B cell (primary cell): ENCODE data around the gene TNNI3. TPM values are rescaled to one million over a fixed set of nuclear protein-coding genes. Genes with fewer than 3 reads are reported as not detected.
A peak's percentile ranks its signal among the peaks of the same experiment; 100 is the strongest.

Experiments
- ATAC-seq: fragments of 200-7000 bp; cut with Tn5 transposase; one replicate; pipeline ENCODE4 v1.10.0; 2021; ENCODE audit warnings: low read depth, mild to moderate bottlenecking, moderate number of reproducible peaks, moderate library complexity
- CTCF ChIA-PET: fragments of 350-600 bp; sonication (Branson Sonifier 250); formaldehyde crosslinking; loops from one replicate; lab custom pipeline; 2021; ENCODE audit warnings: antibody characterized with exemption, inconsistent platforms; lab: Charles Lee
- POLR2A ChIA-PET: fragments of 350-600 bp; sonication (Branson Sonifier 250); formaldehyde crosslinking; loops from one replicate; lab custom pipeline; 2021; ENCODE audit warnings: antibody characterized with exemption; lab: Charles Lee
- DNase-seq: peaks from one replicate; pipeline ENCODE4 v3.0.0; 2013
- H2AFZ ChIP-seq: 2 replicates; pipeline ENCODE4 v1.6.1; 2012; ENCODE audit warnings: mild to moderate bottlenecking, low read depth, low read length; ENCODE audit not compliant: insufficient read depth, poor library complexity, severe bottlenecking
- H3K27ac ChIP-seq, 2 donors: 1 replicate in 1 of 2; 2 replicates in 1 of 2; pipeline ENCODE4 v1.5.1; 2012 to 2013; ENCODE audit warnings: low read length in 2 of 2, mild to moderate bottlenecking in 2 of 2, moderate library complexity in 1 of 2
- H3K27me3 ChIP-seq, 4 experiments: fragments of 200-600 bp in 1 of 4; sonication (generic) in 1 of 4; replicated peaks in 1 of 4; 1 replicate in 2 of 4; 2 replicates in 2 of 4; pipeline versions ENCODE4 v1.6.1 to v1.7.0; 2013 to 2016; ENCODE audit warnings: low read length in 3 of 4, mild to moderate bottlenecking in 2 of 4, mixed read lengths in 1 of 4, moderate library complexity in 1 of 4; ENCODE audit not compliant: insufficient read depth in 4 of 4, control insufficient read depth in 3 of 4; ENCODE audit errors: control extremely low read depth in 1 of 4
- H3K36me3 ChIP-seq, 2 experiments: replicated peaks in 1 of 2; 1 replicate in 1 of 2; 2 replicates in 1 of 2; pipeline versions ENCODE4 v1.6.1 to v1.7.1; 2013; ENCODE audit warnings: low read length in 1 of 2; ENCODE audit not compliant: insufficient read depth in 2 of 2, control insufficient read depth in 1 of 2; ENCODE audit errors: control extremely low read depth in 1 of 2, extremely low read depth in 1 of 2
- H3K4me1 ChIP-seq, 2 donors: fragments of 200-600 bp in 1 of 2; sonication (generic) in 1 of 2; 1 replicate in 1 of 2; 2 replicates in 1 of 2; pipeline versions ENCODE4 v1.5.1 to v1.6.1; 2013 to 2017; ENCODE audit warnings: low read length in 2 of 2; ENCODE audit not compliant: control insufficient read depth in 2 of 2, insufficient read depth in 2 of 2
- H3K4me2 ChIP-seq: replicated peaks from 2 replicates; pipeline ENCODE3; 2012; ENCODE audit warnings: mild to moderate bottlenecking, low read depth, low read length; ENCODE audit not compliant: poor library complexity, severe bottlenecking
- H3K4me3 ChIP-seq, 5 experiments: fragments of 200-600 bp in 1 of 5; sonication (generic) in 1 of 5; 1 replicate in 3 of 5; 2 replicates in 2 of 5; pipeline versions ENCODE4 v1.5.1 to v1.7.0; 2011 to 2016; ENCODE audit warnings: low read length in 4 of 5, mild to moderate bottlenecking in 4 of 5, low read depth in 2 of 5, control low read depth in 1 of 5, moderate library complexity in 1 of 5; ENCODE audit not compliant: insufficient read depth in 1 of 5; ENCODE audit errors: control extremely low read depth in 1 of 5, extremely low read depth in 1 of 5
- H3K79me2 ChIP-seq: fragments of 200-600 bp; sonication (generic); one replicate; pipeline ENCODE4 v1.6.0; 2016; ENCODE audit warnings: low read length; ENCODE audit not compliant: control insufficient read depth, insufficient read depth
- H3K9ac ChIP-seq: fragments of 200-600 bp; sonication (generic); 2 replicates; pipeline ENCODE4 v1.6.1; 2017; ENCODE audit warnings: mild to moderate bottlenecking, low read length, moderate library complexity
- H3K9me3 ChIP-seq, 3 donors: one replicate each; pipeline versions ENCODE4 v1.6.1 to v1.7.1; 2013; ENCODE audit warnings: low read length in 2 of 3; ENCODE audit not compliant: control insufficient read depth in 2 of 3, insufficient read depth in 1 of 3; ENCODE audit errors: control extremely low read depth in 1 of 3
- H4K20me1 ChIP-seq: 2 replicates; pipeline ENCODE4 v1.6.0; 2012; ENCODE audit warnings: mild to moderate bottlenecking, low read length; ENCODE audit not compliant: insufficient read depth, control insufficient read depth, poor library complexity, severe bottlenecking
- H3K27ac Mint-ChIP-seq: one replicate; pipeline ENCODE4 v1.8.0; 2021; ENCODE audit warnings: mixed read lengths
- H3K27me3 Mint-ChIP-seq: one replicate; pipeline ENCODE4 v1.8.0; 2021; ENCODE audit warnings: mixed read lengths
- H3K4me1 Mint-ChIP-seq: one replicate; pipeline ENCODE4 v1.8.0; 2021; ENCODE audit warnings: mixed read lengths
- H3K4me3 Mint-ChIP-seq: one replicate; pipeline ENCODE4 v1.8.0; 2021; ENCODE audit warnings: mixed read lengths
- H3K9me3 Mint-ChIP-seq: one replicate; pipeline ENCODE4 v1.8.0; 2022; ENCODE audit warnings: mixed read lengths; ENCODE audit not compliant: insufficient read depth
- EZH2 ChIP-seq: IDR thresholded peaks from 2 replicates; pipeline ENCODE4 v1.6.1; 2012; ENCODE audit warnings: borderline replicate concordance, low read depth, mild to moderate bottlenecking, moderate library complexity, low read length; ENCODE audit not compliant: insufficient read depth, poor library complexity, severe bottlenecking
- WGBS: methylation state at CpG from one replicate; pipeline ENCODE4 v1.1.5; 2013; ENCODE audit warnings: missing lambda C conversion rate; ENCODE audit not compliant: insufficient coverage; 5-methylcytosine and 5-hydroxymethylcytosine counted together
- intact Hi-C: fragments of 100-400 bp; cut with micrococcal nuclease; formaldehyde crosslinking; loops from one replicate; pipeline ENCODE4 v1.10.0; 2022
- polyA plus RNA-seq: library from polyadenylated mRNA; depleted of rRNA; stranded (reverse); fragments of >200 nt; gene quantifications from 2 replicates; pipeline ENCODE4 v1.2.3, GENCODE V29; 2012
- total RNA-seq, 2 donors: library from RNA; stranded (reverse); fragments of 120-200 nt in 1 of 2; gene quantifications; 1 replicate in 1 of 2; 2 replicates in 1 of 2; pipeline versions ENCODE4 v1.2.3 to v1.2.4, GENCODE V29; 2013 to 2022
- TF ChIP-seq, protein P1 (sequence below): fragments of 200-600 bp; IDR thresholded peaks from one replicate; pipeline ENCODE4 v1.8.0; 2022; ENCODE audit warnings: antibody characterized with exemption, mild to moderate bottlenecking

Gene TNNI3
- total and polyA plus RNA-seq, 2 donors (not counting 1 experiment from before 2014, with no cell fraction given), result not detected

DNA sequence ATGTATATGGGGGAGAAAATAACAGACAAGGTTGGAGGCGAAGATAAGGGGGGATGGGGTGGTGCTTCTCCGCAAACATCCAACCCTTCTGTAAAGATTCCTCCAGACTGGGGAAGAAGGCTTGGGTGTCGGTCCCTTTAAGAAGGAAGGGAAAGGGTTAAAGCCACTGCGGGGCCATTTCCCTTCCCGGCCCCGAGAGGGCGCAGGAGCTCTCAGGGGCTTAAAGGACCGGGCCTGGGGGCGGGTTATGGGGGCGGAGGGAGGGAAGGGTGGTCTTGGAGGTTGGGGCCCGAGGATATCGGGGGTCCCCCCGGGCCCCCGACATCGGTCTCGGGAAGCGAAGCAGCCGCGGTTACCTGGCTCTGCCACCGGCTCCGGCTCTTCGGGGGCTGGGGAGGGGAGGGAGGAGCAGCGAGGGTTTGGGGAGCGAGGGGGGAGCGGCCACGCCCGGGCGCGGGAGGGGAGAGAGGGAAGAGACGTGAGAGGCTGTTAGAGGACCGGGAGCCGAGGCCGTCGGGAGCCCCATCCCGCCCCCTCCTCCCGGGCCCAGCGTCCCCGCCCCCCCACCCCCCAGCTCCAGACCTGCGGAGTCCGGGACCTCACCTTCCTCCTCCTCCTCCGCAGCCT lies 11.3 kb downstream of the TNNI3 start:
- Histone ChIP-seq H3K4me2 (peak overlapping the region; percentile 57), H3K79me2 (no peaks in the 10 kb centered on the region), H4K20me1 (no peaks in the 10 kb centered on the region), H3K9me3 (peaks cover 0 to 9% (median 0%) of the 10 kb centered on the region in 3 donors), H3K4me3 (no peak overlapping the region), H3K27ac (no peak overlapping the region), H3K9ac (no peak overlapping the region), H2AFZ (no peak overlapping the region), H3K36me3 (no peaks in the 10 kb centered on the region), H3K4me1 (peaks cover 16 to 19% of the 10 kb centered on the region in 2 donors), H3K27me3 (peaks cover 0 to 76% (median 34%) of the 10 kb centered on the region in 4 experiments)
- H3K27me3 Mint-ChIP-seq, result peaks cover 49% of the 10 kb centered on the region
- CTCF ChIA-PET, result interaction anchor here (0.8 kb wide), 1 partner anchor 239 kb away, joined by 3 read pairs; no protein-coding TSS in a partner anchor
- ATAC-seq, result no peak
- 2% methylated on average over 22 of the region's 41 CpGs for WGBS
- intact Hi-C loops, result no loop called here
- H3K27ac Mint-ChIP-seq, result no peak overlapping the region
- TF ChIP-seq, protein P1, sequence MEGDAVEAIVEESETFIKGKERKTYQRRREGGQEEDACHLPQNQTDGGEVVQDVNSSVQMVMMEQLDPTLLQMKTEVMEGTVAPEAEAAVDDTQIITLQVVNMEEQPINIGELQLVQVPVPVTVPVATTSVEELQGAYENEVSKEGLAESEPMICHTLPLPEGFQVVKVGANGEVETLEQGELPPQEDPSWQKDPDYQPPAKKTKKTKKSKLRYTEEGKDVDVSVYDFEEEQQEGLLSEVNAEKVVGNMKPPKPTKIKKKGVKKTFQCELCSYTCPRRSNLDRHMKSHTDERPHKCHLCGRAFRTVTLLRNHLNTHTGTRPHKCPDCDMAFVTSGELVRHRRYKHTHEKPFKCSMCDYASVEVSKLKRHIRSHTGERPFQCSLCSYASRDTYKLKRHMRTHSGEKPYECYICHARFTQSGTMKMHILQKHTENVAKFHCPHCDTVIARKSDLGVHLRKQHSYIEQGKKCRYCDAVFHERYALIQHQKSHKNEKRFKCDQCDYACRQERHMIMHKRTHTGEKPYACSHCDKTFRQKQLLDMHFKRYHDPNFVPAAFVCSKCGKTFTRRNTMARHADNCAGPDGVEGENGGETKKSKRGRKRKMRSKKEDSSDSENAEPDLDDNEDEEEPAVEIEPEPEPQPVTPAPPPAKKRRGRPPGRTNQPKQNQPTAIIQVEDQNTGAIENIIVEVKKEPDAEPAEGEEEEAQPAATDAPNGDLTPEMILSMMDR, result peak; percentile 54
- TF ChIP-seq EZH2, result no peak
- POLR2A ChIA-PET, result no interaction called here
- peaks cover 6% of the 10 kb centered on the region for H3K4me1 Mint-ChIP-seq
- peak; percentile 51 for DNase-seq
- no peak overlapping the region for H3K4me3 Mint-ChIP-seq
- no peaks in the 10 kb centered on the region for H3K9me3 Mint-ChIP-seq

DNA sequence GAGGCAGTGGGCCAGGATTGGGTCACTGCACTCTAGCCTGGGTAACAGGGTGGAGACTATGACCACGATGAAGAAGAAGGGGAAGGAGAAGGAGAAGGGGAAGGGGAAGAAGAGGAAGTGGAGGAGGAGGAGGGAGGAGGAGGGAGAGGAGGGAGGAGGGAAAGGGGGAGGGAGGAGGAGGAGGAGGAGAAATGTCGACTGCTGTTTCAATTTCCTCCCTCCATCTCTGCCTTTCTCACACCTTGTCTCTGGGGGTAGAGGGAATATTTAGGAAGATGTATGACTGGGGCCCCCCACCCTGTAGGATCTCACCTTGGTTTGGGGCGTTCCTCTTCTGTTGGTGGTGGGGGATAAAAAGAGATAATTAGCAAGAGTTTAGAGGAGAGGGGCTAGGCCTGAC lies 12.3 kb downstream of the TNNI3 start:
- Histone ChIP-seq H3K27me3 (peaks cover 0 to 84% (median 37%) of the 10 kb centered on the region in 4 experiments), H3K4me3 (no peak overlapping the region), H3K4me2 (no peak overlapping the region), H3K79me2 (no peaks in the 10 kb centered on the region), H3K9me3 (peaks cover 0 to 9% (median 0%) of the 10 kb centered on the region in 3 donors), H3K27ac (no peak overlapping the region), H3K36me3 (no peaks in the 10 kb centered on the region), H2AFZ (no peak overlapping the region), H4K20me1 (no peaks in the 10 kb centered on the region), H3K4me1 (peaks cover 19 to 22% of the 10 kb centered on the region in 2 donors), H3K9ac (no peak overlapping the region)
- Mint-ChIP-seq H3K27me3 (peaks cover 47% of the 10 kb centered on the region), H3K4me3 (no peak overlapping the region), H3K9me3 (no peaks in the 10 kb centered on the region), H3K4me1 (peaks cover 7% of the 10 kb centered on the region), H3K27ac (no peak overlapping the region)
- intact Hi-C loops, result no loop called here
- DNase-seq (no peak), ATAC-seq (no peak)
- 6% methylated on average over 2 of the region's 3 CpGs for WGBS
- CTCF ChIA-PET, result interaction anchor here (2.6 to 6.3 kb wide), 3 partner anchors 239 to 487 kb away, joined by 10 to 75 read pairs (median 13); partner anchors contain the start of gene TMEM238
- POLR2A ChIA-PET, result no interaction called here
- TF ChIP-seq, protein P1, result no peak
- TF ChIP-seq EZH2, result no peak
